HFFc6 (cell line): ENCODE results near the gene CDH13. TPM values are rescaled to one million over a fixed set of nuclear protein-coding genes. Genes with fewer than 3 reads are reported as not detected.

Source experiments
- DNase-seq: peaks from one replicate; pipeline ENCODE4 v3.0.0-alpha.2; 2018
- H3K27ac Mint-ChIP-seq: 2 replicates; pipeline ENCODE4 v1.8.0; 2020; ENCODE audit warnings: mild to moderate bottlenecking, mixed read lengths
- H3K27me3 Mint-ChIP-seq: 2 replicates; pipeline ENCODE4 v1.8.0; 2021; ENCODE audit warnings: mild to moderate bottlenecking, moderate library complexity, mixed read lengths; ENCODE audit not compliant: insufficient read depth
- H3K36me3 Mint-ChIP-seq: 2 replicates; pipeline ENCODE4 v1.8.0; 2021; ENCODE audit warnings: low read depth, mixed read lengths
- H3K4me1 Mint-ChIP-seq: 2 replicates; pipeline ENCODE4 v1.8.0; 2020; ENCODE audit warnings: low read depth, mixed read lengths
- H3K4me3 Mint-ChIP-seq: 2 replicates; pipeline ENCODE4 v1.8.0; 2020; ENCODE audit warnings: mild to moderate bottlenecking, moderate library complexity, mixed read lengths
- H3K9me3 Mint-ChIP-seq: 2 replicates; pipeline ENCODE4 v1.8.0; 2020; ENCODE audit warnings: mild to moderate bottlenecking, mixed read lengths
- total RNA-seq, 6 experiments: library from RNA; stranded (reverse); fragmentation: NEBNext Ultra II Directional; extraction: Animal tissue kit (Norgen Biotek cat#: 25700); gene quantifications; 2 replicates in 1 of 6; 3 replicates in 5 of 6; pipeline ENCODE4 v1.2.3, GENCODE V29; 2021
- TF ChIP-seq, protein P1 (sequence below): fragments of 200-600 bp; sonication (generic); IDR thresholded peaks from 2 replicates; pipeline ENCODE4 v1.5.0; 2021; ENCODE audit warnings: antibody characterized with exemption, mild to moderate bottlenecking

CDH13 gene
- total RNA-seq, 6 experiments from 2014 or later = 3.6 to 14.7 (median 4.7) TPM

DNA sequence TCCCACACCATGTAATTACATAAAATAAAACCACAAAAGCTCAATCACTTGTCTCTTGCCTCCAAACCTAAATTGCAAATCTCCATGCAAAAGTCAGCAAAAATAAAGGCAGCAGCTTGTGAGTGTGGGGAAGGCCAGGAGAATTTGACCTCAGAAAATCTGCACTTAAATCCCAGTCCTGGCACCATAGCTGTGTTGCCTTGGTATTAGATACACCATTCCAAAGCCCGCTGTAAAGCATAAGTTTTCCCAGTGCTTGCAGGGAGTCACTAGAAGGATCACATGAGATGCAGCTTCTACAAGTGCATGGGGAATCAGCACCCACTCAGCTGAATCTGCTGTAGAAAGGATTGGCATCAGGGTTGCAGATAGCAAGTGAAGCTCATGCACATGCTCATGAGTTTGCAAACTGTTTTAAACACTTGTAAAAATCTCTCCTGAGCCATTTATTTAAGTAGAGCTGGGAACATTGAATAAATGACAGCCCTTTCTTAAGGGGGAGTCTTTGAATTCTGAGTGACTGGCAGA, 686.0 kb downstream of the CDH13 start:
- H3K27ac Mint-ChIP-seq = no peak overlapping the region
- H3K27me3 Mint-ChIP-seq = peaks cover 1% of the 10 kb centered on the region; the same call in 1 of the 2 replicates
- TF ChIP-seq, protein P1, sequence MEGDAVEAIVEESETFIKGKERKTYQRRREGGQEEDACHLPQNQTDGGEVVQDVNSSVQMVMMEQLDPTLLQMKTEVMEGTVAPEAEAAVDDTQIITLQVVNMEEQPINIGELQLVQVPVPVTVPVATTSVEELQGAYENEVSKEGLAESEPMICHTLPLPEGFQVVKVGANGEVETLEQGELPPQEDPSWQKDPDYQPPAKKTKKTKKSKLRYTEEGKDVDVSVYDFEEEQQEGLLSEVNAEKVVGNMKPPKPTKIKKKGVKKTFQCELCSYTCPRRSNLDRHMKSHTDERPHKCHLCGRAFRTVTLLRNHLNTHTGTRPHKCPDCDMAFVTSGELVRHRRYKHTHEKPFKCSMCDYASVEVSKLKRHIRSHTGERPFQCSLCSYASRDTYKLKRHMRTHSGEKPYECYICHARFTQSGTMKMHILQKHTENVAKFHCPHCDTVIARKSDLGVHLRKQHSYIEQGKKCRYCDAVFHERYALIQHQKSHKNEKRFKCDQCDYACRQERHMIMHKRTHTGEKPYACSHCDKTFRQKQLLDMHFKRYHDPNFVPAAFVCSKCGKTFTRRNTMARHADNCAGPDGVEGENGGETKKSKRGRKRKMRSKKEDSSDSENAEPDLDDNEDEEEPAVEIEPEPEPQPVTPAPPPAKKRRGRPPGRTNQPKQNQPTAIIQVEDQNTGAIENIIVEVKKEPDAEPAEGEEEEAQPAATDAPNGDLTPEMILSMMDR = no peak
- no peak for DNase-seq
- H3K4me3 Mint-ChIP-seq = no peak overlapping the region
- peaks cover 6% of the 10 kb centered on the region for H3K9me3 Mint-ChIP-seq
- no peaks in the 10 kb centered on the region; the same call in 1 of the 2 replicates for H3K36me3 Mint-ChIP-seq
- H3K4me1 Mint-ChIP-seq = no peaks in the 10 kb centered on the region

DNA sequence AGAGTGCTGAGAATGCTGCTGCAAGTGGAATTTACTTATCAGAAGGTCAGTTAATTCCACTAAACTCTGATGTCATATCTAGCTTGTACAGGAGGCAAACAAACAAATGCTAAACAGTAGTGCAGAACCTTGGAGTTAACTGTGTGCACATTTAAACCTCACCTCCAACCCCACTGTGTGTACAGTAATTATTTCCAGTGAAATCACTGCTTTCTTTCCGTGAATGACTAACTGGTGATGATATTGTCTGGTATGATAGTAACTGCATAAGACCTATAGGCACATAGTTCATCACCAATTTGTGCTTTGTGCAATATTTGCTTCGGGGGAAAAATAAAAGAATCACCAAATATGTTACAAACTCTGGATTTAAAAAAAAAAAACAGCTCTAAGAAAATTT, 688.5 kb downstream of the CDH13 start:
- H3K4me1 Mint-ChIP-seq = no peaks in the 10 kb centered on the region
- peak; percentile 13 for DNase-seq

DNA sequence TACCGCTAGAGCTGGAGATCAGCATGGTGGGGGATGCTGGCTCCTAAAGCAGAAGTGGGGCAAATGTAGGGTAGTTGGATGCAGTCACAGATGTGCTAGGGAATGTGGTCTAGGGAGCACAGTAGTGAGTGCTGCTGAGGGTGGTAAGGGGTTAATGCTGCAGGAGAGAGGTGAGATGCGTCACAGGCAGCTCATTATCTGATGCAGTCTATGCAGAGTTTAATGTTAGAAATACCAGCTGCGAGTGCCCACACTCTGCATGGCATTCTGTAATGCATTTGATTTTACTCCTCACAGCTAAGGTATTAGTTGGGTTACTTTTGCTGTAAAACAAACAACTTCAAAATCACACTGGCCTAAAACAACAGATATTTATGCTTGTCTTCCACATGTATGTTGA, 689.7 kb downstream of the CDH13 start:
- Mint-ChIP-seq H3K4me3 (no peak overlapping the region), H3K9me3 (peaks cover 23% of the 10 kb centered on the region), H3K36me3 (no peaks in the 10 kb centered on the region; the same call in 1 of the 2 replicates), H3K27ac (no peak overlapping the region), H3K27me3 (peaks cover 1% of the 10 kb centered on the region; the same call in 1 of the 2 replicates), H3K4me1 (no peaks in the 10 kb centered on the region)
- no peak for DNase-seq
- TF ChIP-seq, protein P1 = no peak

More for the DNA sequence above, 688.5 kb downstream of the CDH13 start:
- Mint-ChIP-seq H3K4me3 (no peak overlapping the region), H3K36me3 (no peaks in the 10 kb centered on the region; the same call in 1 of the 2 replicates), H3K9me3 (peaks cover 13% of the 10 kb centered on the region), H3K27ac (no peak overlapping the region), H3K27me3 (peaks cover 1% of the 10 kb centered on the region; the same call in 1 of the 2 replicates)
- TF ChIP-seq, protein P1 = no peak

DNA sequence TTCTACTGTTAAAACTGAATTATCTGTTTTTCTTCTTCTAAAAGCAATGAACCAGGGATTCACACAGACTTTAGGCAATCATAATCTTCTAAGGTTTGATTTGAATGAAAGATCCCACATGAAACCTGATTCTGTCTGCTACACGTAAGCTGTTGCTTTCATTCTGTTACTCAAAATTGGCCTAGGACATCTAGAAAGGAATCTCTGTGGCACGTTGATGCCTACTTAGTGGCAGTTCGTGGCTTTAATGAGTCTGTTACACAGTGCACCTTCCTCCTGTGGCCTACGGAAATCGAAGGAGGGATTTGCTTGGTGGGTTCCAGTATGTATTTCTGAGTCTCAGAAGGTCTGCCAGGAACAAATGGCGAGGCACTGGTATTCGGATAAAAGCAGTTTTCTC, 691.6 kb downstream of the CDH13 start:
- H3K4me3 Mint-ChIP-seq = no peak overlapping the region

DNA sequence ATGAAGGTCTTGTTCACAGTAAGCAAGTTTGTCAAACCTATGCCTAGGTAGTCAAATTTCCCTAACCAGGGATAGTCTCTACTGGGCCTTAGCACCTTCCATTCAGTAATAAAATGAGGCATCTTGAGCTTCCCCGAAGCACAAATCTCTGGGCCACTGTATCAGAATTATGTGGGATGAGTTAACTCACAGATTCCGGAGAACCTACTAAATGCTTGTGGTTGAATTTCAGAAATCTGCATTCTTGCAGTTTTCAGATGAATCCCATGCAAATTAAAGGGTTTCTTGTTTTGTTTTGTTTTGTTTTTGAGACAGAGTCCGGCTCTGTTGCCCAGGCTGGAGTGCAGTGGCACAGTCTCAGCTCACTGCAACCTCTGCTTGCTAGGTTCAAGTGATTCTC, 702.2 kb downstream of the CDH13 start:
- Mint-ChIP-seq H3K36me3 (no peaks in the 10 kb centered on the region), H3K27ac (no peak overlapping the region), H3K4me3 (no peak overlapping the region), H3K27me3 (peaks cover 3% of the 10 kb centered on the region; the same call in 1 of the 2 replicates), H3K4me1 (no peaks in the 10 kb centered on the region), H3K9me3 (peaks cover 26% of the 10 kb centered on the region)
- DNase-seq = no peak
- TF ChIP-seq, protein P1 = no peak

More for the DNA sequence above, 691.6 kb downstream of the CDH13 start:
- no peak for DNase-seq
- TF ChIP-seq, protein P1 = no peak
- H3K36me3 Mint-ChIP-seq = no peaks in the 10 kb centered on the region; the same call in 1 of the 2 replicates
- H3K27me3 Mint-ChIP-seq = no peaks in the 10 kb centered on the region; the same call in 1 of the 2 replicates
- no peak overlapping the region for H3K27ac Mint-ChIP-seq
- no peaks in the 10 kb centered on the region for H3K4me1 Mint-ChIP-seq
- H3K9me3 Mint-ChIP-seq = peaks cover 30% of the 10 kb centered on the region
